ENCODE measurements around the gene UROS.

The UROS gene

DNA sequence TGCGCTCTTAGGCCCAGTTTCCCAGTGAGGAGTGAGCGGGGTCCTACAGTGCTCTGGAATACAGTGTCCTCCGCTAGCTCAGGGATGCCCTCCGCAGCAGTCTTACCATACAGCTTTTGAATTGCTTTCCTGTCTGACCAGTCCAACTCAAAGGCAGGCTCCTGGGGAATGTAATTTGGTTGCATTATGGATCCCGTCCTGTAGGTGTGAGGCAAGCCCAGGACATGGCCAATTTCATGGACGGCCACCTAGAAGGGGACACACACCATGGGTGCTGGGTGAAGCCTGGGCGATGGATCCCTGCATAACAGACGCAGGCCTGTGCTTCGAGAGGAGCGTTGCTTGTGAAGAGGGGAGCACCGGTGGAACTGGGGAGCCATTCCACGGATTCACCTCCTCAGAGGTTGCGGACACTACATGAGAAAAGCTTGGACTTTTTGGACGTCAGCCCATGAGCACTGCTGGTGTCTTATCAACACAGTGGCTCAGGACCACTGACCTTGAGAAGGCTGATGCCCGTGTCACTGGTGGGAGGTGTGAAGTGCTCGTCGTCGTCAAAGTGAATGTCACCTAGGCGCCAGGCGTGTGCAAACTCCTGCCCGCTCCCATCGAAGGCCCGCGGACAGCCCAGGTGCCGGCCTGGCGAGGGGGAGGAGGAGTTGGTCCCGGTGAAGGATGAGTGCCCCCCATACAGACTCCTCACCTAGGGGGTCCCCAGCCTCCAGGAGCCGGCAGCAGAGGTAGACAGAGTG, 50.8 kb downstream of the UROS start:
- TF ChIP-seq CTCF (IDR thresholded peaks at IDR 0.05; ENCODE audit: control extremely low read depth, extremely low read depth, low read depth, missing control alignments): no peak
- ChIA-PET CTCF (no interaction called here), POLR2A (no interaction called here)
- no peak for DNase-seq (ENCODE audit: extremely low spot score)

- ChIA-PET CTCF (interaction anchor here (0.9 kb wide), 1 partner anchor 11 kb away, joined by 3 read pairs; no protein-coding TSS in a partner anchor), POLR2A (no interaction called here)
- DNase-seq (ENCODE audit: extremely low spot score): no peak
- no peak for TF ChIP-seq CTCF (IDR thresholded peaks at IDR 0.05; ENCODE audit: control extremely low read depth, extremely low read depth, low read depth, missing control alignments)
Observed at GRCh38 chr10:125770844-125771243, 52.2 kb downstream of the UROS start.

DNA sequence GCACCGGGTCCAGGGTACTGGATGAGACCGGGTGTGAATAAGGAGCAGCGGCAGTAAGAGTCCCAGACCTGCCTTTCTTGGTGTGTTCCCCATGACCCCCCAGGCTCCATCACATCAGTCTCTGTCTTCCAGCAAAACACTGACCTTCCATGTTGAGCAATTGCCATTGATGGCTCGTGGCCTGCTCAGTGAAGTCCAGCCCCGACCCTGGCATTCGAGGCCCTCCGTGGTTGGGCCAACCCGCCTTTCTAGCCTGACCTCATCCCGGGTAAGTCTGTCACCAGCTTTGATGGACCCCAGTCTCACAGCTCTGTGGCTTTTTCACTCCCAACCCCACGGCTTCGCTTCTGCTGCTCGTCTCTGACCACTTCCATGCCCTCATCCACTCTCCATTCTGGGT, 53.9 kb downstream of the UROS start:
- DNase-seq (ENCODE audit: extremely low spot score): no peak
- CTCF ChIA-PET: no interaction called here
- POLR2A ChIA-PET: no interaction called here
- TF ChIP-seq CTCF (IDR thresholded peaks at IDR 0.05; ENCODE audit: control extremely low read depth, extremely low read depth, low read depth, missing control alignments): no peak

GRCh38 chr10:125768219-125768855, 54.7 kb downstream of the UROS start:
- ChIA-PET CTCF (no interaction called here), POLR2A (no interaction called here)
- DNase-seq (ENCODE audit: extremely low spot score): no peak
- TF ChIP-seq CTCF (IDR thresholded peaks at IDR 0.05; ENCODE audit: control extremely low read depth, extremely low read depth, low read depth, missing control alignments): no peak

DNA sequence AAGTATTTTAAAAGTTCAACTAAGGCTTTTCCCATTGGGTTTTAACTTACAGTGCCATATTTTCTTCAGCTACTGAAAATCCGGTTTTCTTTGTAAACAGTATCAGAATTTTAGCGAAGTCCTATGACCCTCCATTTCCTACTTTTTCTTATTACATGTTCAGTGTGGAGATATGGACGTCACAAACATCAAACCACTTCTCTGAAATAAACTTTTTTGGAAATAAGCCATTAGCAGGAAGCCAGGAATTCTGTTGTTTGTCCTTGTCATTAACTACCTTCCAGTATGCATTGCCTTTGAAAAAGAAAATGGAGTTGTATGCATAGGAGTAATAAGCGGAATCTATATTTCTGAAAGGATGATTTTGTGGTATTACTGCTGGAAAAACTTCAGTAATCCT, 56.5 kb downstream of the UROS start:
- ChIA-PET POLR2A (no interaction called here), CTCF (no interaction called here)
- DNase-seq (ENCODE audit: extremely low spot score): no peak
- no peak for TF ChIP-seq CTCF (IDR thresholded peaks at IDR 0.05; ENCODE audit: control extremely low read depth, extremely low read depth, low read depth, missing control alignments)

DNA sequence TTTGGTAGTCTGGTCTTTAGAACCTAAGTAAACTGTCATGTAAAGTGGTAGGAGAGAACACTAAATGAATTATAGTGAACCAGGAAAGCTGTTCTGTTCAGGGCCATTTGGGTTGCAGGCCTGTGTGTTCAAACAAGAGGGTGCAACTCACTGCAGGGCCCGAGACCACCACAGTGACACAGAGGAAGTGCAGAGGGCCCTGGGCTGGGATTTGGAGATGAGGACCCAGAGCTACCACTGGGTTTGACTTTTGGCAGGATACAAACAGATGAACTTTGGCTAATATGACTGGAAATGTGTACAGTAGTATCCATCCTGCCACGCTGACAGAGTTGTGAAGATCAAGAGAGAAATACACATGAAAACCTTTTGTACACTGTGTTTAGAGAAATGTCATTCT, 57.2 kb downstream of the UROS start:
- ChIA-PET CTCF (interaction anchor here (1.6 kb wide), 1 partner anchor 10 kb away, joined by 5 read pairs; no protein-coding TSS in a partner anchor), POLR2A (no interaction called here)
- TF ChIP-seq CTCF (IDR thresholded peaks at IDR 0.05; ENCODE audit: control extremely low read depth, extremely low read depth, low read depth, missing control alignments): no peak
- no peak for DNase-seq (ENCODE audit: extremely low spot score)
